HG03442 (cell line): ENCODE data around the gene RGSL1.

ENCODE experiments used
- ATAC-seq: cut with Tn5 transposase; IDR thresholded peaks from one replicate; pipeline ENCODE4 v1.9.1; 2021; ENCODE audit warnings: mild to moderate bottlenecking, moderate library complexity; ENCODE audit not compliant: unreplicated experiment

RGSL1 gene

GRCh38 chr1:182533896-182534295 lies 84.0 kb downstream of the RGSL1 start:
- no peak for ATAC-seq

DNA sequence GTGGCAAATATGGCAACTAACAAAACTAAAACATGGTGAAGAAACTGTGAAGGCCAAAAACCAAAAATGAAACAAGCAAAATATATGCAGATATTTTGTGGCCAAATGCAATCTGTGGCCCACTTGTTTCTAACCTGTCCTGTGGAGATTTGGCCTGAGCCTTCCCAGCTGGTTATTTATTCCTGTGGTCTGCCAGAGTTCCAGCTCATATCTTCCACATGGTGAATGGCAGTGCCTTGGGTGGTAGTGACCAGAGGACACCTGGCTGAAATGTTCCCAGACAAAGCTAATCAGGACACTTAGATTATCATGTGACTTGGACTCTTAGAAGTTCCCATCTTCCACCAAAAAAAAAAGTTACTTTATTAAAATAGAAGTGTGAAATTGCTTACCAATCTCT lies 99.4 kb downstream of the RGSL1 start:
- no peak for ATAC-seq

- no peak for ATAC-seq
These were observed 99.9 kb downstream of the RGSL1 start for GRCh38 chr1:182549811-182550210.

GRCh38 chr1:182552527-182552926 lies 102.6 kb downstream of the RGSL1 start:
- ATAC-seq = no peak

- ATAC-seq = no peak
These were observed 105.5 kb downstream of the RGSL1 start for GRCh38 chr1:182555493-182555892.

GRCh38 chr1:182556279-182556678 lies 106.3 kb downstream of the RGSL1 start:
- ATAC-seq = no peak

DNA sequence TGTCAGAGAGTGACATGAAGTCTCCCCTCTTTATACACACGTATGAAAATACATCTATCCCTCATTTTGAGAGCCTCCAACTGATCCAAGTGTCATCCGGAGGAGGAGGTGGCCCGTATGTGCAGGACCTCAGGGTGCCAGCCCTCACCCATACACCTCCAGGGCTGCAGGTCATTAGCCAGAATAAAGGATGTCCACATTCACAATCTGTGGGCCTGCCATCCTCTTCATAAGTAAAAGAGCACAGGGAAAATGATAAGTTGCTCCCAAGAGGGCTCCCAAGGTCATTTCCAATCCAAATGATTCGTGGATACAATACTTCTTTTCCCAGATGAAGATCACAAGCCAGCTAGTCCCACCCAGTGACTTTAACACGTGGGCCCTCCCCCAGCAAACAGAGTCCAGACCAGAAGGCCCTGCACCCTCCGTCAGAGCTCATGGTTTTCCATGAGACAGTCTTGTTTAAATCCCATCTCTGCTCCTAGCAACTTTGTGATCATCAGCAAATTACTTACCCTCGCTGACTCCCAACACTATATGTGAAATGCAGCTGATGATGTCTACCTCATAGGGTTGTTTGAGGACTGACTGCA lies 110.5 kb downstream of the RGSL1 start:
- ATAC-seq = no peak

DNA sequence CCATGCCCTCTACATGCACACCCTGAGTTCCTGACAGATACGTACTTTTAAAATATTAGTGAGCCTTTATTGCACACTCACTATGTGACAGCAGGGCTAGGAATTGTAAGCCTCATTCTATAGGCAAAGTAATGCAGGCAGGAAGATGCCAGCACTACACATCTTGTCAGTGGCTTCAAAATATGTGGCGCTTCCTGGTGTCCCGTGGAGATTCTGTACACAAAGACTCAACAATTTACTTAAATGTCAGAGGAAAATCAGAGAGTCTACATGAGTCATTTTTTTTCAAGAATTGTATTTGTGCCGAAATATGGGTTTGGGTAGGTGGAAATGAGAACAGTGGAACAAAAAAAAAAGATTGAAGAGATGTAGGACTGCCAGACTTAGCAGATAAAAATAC lies 111.5 kb downstream of the RGSL1 start:
- no peak for ATAC-seq

- no peak for ATAC-seq
These were observed 113.1 kb downstream of the RGSL1 start for GRCh38 chr1:182563095-182563494.

DNA sequence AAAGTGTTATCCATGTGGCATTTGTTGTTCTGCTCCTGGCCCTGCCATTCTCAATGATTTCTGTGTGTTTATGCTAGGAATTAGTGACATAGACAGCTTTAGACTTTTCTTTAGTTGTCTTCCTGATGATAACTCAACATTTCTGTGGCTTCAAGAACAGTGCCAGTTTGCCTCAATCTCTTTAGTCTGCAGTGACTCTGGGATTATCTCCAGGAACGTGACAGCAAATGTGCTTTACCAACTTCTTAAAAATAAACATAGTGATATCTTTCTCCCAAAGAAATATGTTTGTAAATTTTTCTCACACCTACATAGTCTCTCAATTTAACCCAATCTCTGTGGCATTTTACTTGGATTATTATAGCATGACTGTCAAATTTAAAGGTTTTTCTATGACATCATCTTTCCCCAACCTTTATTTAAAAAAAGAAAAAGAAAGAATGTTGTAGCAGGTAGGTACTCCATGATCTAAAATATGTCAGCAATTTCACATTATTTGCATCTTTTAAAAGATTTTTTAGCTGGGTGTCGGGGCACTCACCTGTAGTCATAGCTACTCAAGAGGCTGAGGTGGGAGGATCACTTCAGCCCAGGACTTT lies 114.6 kb downstream of the RGSL1 start:
- ATAC-seq = no peak

DNA sequence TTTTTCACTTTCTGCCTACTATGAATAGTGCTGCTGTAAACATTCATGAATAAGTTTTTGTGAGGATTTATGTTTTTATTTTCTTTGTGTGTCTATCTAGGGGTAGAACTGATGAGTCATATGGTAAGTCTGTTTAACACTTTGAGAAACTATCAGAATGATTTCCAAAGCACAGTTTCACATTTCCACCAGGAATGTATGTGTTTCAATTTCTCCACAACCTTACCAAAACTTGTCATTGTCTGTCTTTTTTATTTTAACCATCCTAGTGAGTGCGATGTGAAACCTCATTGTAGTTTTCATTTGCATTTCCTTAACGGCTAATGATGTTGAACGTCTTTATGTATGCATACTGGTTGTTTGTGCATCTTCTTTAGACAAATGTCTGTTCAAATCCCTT lies 115.6 kb downstream of the RGSL1 start:
- no peak for ATAC-seq

GRCh38 chr1:182567629-182568028 lies 117.7 kb downstream of the RGSL1 start:
- ATAC-seq = no peak

DNA sequence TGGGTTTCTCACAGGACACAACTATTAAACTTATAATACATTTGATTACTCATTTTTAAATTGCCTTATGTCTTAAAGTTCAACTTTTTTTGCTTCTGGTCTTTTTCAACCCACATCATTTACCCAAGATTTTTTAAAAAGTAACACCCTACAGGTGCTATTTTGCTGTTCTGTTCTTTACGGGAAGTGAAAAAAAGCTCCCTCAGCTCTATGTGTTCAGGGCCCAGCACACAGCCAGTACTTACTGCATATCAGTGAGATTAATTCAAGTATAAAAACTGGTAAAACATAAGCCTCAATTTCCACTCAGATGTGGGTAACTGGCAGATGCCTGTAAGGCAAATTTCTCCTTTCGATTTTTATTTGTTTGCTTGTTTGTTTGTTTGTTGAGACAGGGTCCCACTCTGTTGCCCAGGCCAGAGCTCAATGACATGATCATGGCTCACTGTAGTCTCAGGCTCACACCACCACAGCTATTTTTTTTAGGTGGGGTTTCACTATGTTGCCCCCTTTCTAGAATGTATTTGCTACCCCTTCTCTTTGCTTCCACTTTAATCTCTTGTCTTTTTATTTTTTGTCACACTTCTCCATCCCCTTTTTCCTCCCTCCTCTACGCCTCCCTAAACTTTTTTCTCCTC lies 118.8 kb downstream of the RGSL1 start:
- ATAC-seq = no peak

DNA sequence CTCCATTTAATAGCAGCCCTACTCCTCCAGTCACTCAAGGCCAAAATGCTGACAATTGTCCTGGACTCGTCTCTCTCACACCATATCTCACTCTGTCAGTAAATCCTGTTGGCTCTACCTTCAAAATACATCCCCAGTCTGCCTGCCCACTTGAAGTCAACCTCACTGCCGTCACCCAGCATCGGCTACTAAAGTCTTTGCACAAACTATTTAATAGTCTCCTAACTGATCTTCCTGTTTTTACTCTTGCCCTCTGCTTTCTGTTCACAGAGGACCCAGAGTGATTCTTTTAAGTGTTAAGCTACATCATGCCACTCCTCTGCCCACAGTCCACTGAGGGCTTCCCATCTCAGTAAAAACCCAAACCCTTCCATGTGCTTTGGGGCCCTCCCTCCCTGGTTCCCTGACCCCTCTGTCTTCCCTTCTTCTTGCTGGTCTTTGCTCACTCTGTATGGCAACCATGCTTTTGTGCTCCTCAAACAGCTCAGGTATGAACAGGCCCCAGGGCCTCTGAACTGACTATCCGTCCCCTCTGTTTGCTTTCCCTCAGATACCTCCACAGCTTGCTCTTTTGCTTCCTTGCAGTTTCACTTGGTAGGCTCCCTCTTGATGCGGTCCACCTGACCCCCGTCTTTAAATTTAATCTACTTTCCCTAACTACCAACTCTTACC lies 120.1 kb downstream of the RGSL1 start:
- ATAC-seq = no peak

DNA sequence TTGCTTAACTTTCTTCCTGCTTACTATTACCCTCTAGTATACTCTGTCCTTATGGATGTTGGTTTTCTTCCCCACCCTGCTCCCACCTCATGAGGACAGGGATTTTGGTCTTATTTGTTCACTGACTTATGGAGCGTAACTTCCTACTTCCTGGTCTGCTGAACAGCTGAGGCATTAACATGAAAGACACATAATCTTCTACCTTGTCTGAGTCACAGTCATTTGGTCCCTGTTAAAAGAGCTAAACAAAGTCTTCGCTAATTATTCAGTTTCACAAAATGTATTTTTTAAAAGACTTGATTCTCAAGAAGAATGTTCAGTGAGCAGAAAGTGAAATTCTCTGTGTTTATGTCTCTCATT lies 120.6 kb downstream of the RGSL1 start:
- ATAC-seq = no peak

DNA sequence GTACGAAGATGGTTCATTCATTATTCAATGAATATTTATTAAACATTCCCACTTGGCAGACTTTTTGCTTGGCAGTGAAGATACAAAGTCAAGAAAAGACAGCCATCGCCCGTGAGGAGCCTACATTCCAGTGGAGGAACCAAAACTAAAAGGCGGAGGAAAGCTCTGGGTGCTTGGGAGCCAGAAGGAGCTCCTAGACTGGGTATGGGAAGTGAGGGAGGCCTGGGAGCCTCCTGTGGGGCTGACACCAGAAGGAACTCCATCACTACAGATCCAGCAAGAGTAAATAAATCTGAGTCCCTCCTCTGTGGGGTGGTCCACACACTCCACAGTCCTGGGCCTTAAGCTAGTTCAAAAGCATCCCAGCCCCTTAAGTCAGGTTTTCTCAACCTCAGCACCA lies 124.2 kb downstream of the RGSL1 start:
- no peak for ATAC-seq

- no peak for ATAC-seq
These were observed 125.7 kb downstream of the RGSL1 start for GRCh38 chr1:182575540-182576149.

DNA sequence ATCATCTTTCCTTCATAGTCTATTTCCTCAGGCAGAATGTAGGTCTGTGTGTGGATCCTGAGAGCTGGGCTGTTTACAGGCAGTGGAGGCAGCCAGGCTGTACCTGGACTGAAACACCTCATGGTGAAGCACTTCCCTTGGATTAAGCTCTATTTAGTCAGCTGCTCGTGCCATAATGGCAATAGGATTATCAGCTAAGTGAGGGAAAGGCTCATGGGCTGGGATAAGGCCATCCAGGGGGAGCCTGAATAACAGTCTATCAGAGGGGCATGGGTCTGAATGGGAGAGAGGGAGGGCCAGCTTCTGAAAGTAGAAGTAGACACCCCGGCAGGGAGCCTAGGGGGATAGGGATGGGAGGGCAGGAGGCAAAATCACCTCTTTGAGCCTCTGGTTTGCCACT lies 130.8 kb downstream of the RGSL1 start:
- ATAC-seq = no peak

GRCh38 chr1:182584746-182585145 lies 134.8 kb downstream of the RGSL1 start:
- no peak for ATAC-seq

DNA sequence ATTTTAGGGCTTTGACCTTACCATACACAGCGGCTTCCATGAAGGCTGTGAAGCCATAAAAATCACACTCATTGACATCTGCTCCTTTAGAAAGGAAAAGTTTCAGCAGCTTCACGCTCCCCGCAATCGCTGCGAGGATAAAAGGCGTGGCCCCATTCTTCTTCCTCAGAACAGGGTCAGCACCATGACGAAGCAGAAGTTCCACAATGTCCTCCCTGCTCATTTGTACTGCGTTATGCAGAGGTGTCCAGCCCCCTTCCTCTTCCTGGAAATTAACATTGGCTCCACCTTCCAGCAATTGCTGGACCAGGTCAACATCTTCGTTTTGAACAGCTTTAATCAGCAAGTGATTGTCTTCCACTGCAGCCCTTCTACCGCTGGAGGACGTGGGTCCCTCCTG lies 136.4 kb downstream of the RGSL1 start:
- no peak for ATAC-seq

DNA sequence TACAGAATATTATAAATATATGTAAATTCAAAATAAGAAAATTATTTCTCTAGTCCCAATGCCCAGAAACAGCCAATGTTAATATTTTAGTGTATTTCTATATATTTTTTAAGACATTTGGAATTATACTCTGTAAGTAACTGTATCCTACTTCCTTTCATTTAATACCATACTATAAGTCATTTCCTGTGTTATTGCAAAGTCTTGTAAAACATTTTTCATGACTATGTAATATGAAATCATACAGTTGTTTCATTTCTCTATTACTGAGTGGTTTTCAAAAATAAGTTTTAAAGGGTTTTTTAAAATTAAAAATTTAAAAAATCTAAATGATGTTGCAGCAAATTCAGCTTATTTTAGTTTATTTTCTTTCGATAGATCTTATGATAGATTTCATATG lies 137.1 kb downstream of the RGSL1 start:
- no peak for ATAC-seq
